Measurements from ENCODE around the gene FAM50B. TPM values are rescaled to one million over a fixed set of nuclear protein-coding genes. Genes with fewer than 3 reads are reported as not detected.

Gene FAM50B
- total RNA-seq, 1 donor: 6.0 TPM

DNA sequence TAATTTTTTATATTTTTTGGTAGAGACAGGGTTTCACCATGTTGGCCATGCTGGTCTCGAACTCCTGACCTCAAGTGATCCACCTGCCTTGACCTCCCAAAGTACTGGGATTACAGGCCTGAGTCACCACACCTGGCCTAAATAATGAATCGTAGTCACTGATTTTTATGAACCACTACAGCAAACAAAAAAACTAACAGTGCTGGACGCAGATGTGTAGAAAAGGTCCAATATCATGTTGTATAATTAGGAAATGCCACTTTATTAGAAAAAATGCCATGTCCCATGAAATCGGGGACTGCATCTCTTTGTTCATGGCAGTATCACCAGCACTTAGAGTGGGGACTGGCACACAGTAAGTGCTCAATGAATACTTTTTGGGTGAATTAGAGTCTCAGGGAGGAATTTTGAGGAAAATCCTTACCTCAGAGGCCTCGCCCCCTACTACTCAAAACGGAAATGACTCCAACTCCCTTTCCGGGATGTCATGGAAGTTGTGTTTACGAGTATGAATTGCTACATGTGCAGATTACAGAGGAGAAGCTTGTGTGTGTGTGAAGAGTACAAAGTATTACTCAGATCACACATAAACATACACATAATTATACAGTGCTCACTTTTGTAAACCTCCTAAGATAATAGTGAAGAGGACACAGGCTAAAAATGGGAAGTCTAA lies 43.6 kb upstream of the FAM50B start:
- TF ChIP-seq, protein P1, sequence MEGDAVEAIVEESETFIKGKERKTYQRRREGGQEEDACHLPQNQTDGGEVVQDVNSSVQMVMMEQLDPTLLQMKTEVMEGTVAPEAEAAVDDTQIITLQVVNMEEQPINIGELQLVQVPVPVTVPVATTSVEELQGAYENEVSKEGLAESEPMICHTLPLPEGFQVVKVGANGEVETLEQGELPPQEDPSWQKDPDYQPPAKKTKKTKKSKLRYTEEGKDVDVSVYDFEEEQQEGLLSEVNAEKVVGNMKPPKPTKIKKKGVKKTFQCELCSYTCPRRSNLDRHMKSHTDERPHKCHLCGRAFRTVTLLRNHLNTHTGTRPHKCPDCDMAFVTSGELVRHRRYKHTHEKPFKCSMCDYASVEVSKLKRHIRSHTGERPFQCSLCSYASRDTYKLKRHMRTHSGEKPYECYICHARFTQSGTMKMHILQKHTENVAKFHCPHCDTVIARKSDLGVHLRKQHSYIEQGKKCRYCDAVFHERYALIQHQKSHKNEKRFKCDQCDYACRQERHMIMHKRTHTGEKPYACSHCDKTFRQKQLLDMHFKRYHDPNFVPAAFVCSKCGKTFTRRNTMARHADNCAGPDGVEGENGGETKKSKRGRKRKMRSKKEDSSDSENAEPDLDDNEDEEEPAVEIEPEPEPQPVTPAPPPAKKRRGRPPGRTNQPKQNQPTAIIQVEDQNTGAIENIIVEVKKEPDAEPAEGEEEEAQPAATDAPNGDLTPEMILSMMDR (IDR thresholded peaks at IDR 0.05; ENCODE audit: insufficient read depth, low read length): no peak
- peak; percentile 65 for DNase-seq (ENCODE audit: low read depth)

GRCh38 chr6:3806169-3806922 lies 42.8 kb upstream of the FAM50B start:
- no peak overlapping the region for H3K4me3 ChIP-seq (ENCODE audit: low read depth, low read length)
- TF ChIP-seq, protein P1 (IDR thresholded peaks at IDR 0.05; ENCODE audit: insufficient read depth, low read length): no peak
- no peak for DNase-seq (ENCODE audit: low read depth)

More for the DNA sequence above, 43.6 kb upstream of the FAM50B start:
- H3K4me3 ChIP-seq (ENCODE audit: low read depth, low read length): no peak overlapping the region

GRCh38 chr6:3808199-3808598 lies 41.0 kb upstream of the FAM50B start:
- no peak for DNase-seq (ENCODE audit: low read depth)
- no peak overlapping the region for H3K4me3 ChIP-seq (ENCODE audit: low read depth, low read length)
- TF ChIP-seq, protein P1 (IDR thresholded peaks at IDR 0.05; ENCODE audit: insufficient read depth, low read length): no peak

DNA sequence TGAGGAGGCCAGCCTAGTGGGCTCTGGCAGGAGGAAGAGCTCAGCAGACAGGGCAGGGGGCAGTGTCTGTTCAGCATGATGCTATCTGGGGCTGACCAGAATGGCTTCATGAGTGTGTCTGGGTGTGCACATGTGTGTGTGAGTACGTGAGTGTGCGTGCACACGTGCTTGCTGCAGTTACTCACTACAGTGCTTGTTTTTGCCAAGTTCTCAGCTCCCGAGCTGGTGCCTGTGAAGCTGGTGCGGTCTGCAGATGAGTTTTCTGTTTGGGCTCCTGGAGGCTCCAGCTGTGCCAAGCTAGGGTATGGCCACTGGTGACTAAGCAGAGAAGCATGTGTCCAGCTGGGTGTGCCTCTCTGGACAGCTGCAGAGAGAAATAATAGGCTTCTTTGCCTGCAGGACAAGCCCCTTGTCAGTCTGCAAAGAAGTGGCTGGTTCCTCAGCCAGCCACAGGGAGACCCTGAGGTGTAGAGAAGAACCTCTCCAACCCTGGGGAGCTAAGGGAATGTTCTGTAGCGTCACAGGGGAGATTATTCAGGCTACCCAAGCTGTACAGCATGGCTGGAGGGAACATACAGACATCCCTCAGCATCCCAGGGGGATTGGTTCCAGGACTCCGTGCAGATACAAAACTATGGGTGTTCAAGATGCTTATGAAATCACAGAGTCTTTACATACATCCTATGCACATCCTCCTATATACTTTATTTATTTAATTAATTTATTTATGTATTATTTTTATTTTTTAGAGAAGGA lies 40.2 kb upstream of the FAM50B start:
- TF ChIP-seq, protein P1 (IDR thresholded peaks at IDR 0.05; ENCODE audit: insufficient read depth, low read length): peak; percentile 22

DNA sequence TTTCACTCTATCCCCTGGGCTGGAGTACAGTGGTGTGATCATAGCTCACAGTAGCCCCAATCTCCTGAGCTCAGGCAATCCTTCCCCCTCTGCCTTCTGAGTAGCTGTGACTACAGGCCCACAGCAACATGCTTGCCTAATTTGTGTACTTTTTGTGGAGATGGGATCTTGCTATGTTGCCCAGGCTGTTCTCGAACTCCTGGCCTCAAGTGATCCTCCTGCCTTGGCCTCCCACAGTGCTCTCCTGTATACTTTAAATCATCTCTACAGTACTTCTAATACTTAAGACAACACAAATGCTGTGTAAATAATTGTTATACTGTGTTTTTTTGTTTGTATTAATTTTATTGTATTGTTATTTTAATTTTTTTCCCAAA lies 39.7 kb upstream of the FAM50B start:
- no peak overlapping the region for H3K4me3 ChIP-seq (ENCODE audit: low read depth, low read length)
- DNase-seq (ENCODE audit: low read depth): no peak
- TF ChIP-seq, protein P1 (IDR thresholded peaks at IDR 0.05; ENCODE audit: insufficient read depth, low read length): no peak

More for the DNA sequence above, 40.2 kb upstream of the FAM50B start:
- no peak overlapping the region for H3K4me3 ChIP-seq (ENCODE audit: low read depth, low read length)
- peak; percentile 94 for DNase-seq (ENCODE audit: low read depth)

DNA sequence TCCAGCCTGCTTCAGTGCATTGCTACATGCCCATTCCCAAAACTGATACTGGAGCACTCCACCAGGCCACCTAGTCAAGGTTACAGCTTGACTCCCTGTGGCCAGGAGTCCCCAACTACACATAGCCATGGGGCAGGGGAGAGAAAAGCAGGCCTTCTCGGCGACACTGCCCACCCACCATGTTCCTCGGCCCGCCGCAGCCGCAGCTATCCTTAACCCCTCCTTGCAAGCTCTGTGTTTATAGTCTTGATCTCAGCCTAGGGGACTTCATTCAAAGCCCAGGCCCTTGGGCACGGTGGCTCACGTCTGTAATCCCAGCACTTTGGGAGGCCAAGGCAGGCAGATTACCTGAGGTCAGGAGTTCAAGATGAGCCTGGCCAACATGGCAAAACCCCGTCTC lies 39.2 kb upstream of the FAM50B start:
- TF ChIP-seq, protein P1 (IDR thresholded peaks at IDR 0.05; ENCODE audit: insufficient read depth, low read length): no peak

More for the DNA sequence above, 39.2 kb upstream of the FAM50B start:
- no peak for DNase-seq (ENCODE audit: low read depth)
- no peak overlapping the region for H3K4me3 ChIP-seq (ENCODE audit: low read depth, low read length)
